Effector CD4-positive, alpha-beta T cell (primary cell): ENCODE results near the gene TCF7.

ENCODE experiments used
- DNase-seq: peaks from one replicate; pipeline ENCODE4 v3.0.0-alpha.2; 2020

The TCF7 gene

DNA sequence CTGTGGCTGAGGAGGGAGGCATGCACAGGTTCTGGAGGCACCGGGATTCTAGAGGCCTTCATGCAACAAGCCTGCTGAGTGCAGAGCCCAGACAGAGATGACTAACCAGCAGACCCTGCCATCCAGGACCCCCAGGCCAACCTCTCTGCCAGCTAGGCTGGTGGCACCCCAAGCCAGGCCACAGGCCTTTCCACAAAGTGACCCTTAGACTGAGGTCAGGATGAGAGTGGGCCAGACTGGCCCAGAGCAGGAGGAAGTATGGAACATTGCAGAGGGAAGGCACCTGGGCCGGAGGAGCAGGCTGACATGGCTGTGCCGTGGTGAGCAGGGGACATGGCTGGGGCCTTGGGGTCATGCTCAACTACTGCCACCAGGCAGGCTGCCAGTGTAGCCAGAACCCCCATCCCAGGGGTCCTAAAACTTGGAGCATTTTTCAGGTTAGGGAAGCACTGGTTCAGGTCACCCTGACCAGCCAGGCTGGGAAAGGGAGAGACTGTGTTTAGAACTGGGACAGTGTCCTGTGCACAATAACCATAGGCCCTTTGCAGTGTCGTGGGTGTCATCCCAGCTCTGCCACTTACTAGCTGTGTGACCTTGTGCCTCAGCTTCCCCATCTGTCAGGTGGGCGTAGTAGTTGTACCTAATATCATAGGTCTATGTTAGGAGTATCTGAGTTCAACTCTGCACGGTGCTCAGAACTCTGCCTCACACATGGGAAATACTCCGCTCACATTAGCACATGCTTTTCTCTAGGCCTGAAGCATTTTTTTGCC lies 17.3 kb downstream of the TCF7 start:
- no peak for DNase-seq

DNA sequence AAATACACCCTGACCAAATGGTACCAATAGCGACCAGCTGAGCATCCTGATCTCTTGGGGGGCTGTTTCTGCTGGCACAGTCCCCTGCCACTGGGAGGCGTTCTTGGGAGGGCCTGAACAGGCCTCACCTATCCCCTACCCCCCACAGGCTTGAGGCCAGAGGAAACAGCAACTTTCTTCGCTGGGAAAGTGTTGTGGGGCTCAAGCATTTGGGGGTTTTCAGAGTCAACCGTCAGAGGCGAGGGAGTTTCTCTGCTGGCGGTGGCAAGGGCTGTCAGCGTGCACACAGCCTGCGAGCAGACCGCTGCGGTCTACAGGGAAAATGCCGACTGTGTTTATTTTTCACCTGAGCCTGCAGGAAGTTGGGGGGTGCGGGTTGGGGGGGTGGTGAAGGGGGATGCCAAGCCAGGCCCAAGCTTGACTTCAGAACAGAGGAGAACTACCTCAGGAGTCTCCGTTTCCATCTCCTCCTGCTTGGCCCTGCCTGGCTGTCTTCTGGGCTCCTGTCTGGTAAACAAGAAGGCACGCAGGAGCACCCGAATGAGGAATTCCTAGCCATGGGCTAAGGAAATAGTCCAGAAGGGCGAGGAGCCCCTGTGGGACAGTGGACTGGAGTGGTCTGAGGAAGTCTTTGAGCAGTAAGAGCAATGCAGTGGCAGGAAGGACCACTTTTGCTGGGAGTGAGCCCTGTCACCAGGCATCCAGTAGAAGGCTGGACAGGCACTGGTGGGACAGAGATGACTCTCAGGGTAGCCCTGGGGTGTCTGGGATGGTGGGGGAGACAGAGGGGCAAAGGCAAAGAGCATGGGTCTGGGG lies 18.1 kb downstream of the TCF7 start:
- DNase-seq, result peak; percentile 83

DNA sequence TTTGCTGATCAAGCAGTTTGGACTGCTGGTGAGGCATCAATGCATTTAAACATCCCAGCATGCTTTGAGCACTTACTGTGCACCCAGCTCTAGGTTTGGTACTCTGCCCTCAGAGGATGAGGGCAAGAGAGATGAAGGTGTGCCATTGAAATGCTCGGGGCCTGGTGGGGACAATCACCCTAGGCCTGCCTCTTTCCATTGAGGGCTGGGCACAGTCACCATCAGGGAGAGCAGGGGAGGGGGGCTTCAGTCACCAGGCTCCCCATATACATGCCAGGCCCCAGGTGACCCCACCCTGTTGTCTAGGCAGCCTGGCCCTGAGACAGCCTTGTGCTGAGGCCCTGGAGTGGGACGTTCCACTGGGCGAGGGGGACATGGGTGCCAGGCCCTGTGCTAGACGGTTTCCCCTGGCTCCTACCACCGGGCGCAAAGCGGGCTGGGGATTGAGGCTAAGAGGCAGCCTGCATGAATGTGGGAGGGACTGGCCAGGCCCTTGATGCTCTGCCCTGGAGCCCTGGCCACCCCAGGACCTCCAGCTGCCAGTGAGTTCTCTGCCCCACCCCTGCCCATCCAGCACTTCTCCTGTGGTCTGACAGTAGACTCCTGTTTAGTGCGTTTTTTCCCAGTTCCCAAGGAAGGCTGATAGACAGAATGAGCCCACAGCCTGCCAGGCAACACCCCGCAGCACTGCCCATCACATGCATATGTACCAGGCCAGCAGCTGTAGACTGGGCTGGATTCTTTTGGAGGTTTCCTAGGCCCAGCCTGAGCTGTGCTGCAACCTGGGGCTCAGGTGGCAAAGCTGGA lies 18.9 kb downstream of the TCF7 start:
- DNase-seq, result peak; percentile 7

DNA sequence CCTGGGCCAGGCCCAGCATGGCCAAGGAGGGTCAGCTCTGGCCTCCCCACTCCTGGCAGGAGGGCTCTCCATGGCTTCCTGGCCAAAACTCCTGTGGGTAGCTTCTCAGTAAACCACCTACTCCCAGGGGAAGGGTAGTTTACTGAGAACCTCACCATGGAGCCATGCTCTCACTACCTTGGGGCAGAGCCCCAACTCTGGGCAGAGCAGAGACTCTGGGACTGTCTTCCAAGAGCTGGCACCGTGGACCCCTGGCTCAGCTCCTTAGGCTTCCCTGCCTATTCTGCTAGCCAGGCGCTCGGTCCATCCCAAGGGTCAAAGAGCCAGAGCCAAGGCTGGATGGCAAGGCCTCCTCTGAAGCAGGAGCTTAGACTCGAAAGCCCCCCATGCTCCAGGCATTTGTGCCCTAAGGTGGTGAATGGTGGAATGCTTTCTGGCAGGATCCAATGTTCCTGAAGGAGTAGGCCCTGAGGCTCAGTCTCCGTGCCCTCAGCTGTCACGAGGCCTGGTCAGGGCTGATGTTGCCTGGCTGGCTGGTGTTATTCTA lies 19.6 kb downstream of the TCF7 start:
- peak; percentile 1 for DNase-seq

- peak; percentile 1 for DNase-seq
Observed at GRCh38 chr5:134135091-134135655, 20.7 kb downstream of the TCF7 start.

DNA sequence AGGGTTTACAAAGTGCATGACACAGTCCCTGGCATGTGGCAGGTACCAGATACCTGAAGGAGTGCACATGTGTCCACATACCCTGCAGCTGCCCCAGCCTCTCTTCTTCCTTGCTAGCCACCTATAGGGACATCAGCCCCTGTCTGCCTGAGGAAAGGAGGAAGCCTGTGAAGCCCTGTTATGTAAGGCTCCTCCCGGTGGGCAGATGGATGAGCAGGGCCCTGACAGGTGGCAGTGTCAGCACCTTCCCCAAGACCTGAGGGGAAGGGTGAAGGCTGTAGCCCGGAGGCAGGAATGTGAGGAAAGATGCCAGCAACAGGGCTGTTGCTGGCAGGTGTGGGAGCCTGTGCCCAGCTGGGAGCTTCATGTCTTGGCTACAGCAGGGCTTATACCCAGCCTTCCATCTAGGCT lies 21.7 kb downstream of the TCF7 start:
- DNase-seq, result peak; percentile 2

DNA sequence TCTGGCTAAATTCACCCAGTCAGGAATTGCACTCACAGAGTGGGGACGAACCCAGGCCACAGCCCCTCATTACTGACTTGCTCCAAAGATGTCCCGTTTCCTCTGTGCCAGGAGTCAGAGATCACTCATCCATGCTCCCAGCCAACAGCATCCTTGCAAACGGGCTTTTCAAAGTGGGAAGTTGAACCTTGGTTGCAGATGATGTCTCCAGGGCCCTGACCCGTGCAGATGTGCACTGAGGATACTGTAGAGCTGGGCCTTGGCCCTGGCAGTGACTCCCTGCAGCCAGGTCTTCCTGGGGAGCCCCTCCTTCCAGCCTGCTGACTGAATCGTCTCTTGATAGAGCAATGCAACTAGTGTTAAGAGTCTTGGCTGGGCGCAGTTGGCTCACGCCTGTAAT lies 22.3 kb downstream of the TCF7 start:
- DNase-seq, result peak; percentile 2

GRCh38 chr5:134138416-134139376 lies 24.2 kb downstream of the TCF7 start:
- peak; percentile 27 for DNase-seq

DNA sequence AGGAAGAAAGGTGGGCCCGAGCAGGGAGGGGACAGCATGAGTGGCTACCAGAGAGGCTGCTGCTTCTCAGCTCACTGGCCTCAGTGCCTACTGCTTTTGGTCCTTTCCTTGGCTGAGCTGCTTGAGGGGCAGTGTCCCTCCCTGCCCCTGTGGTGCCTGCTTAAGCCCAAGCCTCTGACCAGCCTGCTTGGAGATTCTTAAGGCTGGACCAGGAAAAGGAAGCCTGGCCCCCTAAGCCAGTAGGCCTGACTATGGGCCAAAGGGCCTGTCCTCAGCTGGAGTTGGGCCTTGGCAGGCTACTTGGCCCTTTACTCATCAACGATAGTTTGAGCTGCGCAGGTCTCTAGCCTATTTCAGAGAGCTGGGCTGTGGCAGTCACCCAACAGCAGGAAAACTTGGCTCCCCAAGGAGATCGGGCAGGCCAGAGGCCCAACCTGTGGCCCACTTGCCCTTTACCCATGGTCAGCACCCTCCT lies 24.9 kb downstream of the TCF7 start:
- DNase-seq, result no peak

GRCh38 chr5:134139891-134140469 lies 25.5 kb downstream of the TCF7 start:
- DNase-seq, result no peak

- DNase-seq, result peak; percentile 57
Observed at GRCh38 chr5:134140530-134141201, 26.2 kb downstream of the TCF7 start.

DNA sequence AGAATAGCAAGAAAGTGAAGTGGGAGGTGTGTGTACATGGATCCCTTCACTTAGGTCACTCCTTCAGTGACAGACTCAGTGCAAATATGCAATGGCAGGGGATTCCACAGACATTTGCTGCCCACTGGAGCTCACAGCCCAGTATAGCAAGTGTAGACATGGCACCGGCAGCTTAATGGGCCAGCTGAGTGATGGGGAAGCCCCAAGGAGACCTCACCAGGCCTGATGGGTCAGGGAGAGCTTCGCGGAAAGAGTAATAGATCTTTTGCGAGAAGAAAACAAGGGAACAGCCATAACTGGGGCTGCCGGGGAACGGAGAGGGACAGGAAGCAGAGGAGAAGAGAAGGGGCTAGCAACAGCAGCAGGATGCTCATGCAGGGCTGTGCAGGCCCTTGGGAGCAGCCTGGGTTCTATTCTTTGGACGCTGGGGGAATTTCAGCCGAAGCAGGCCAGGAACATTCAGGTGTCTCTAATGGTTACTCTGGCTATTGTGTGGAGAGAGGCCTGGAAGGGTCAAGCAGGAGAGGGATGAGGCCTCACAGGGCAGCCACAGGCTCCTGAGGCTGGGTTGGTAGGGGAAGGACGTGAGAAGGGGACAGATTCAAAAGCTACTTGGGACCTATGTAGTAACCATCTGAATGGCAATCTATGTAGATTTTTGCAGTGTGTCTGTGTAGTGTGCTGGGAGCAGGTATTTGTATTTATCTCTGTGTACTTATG lies 27.0 kb downstream of the TCF7 start:
- DNase-seq, result no peak

DNA sequence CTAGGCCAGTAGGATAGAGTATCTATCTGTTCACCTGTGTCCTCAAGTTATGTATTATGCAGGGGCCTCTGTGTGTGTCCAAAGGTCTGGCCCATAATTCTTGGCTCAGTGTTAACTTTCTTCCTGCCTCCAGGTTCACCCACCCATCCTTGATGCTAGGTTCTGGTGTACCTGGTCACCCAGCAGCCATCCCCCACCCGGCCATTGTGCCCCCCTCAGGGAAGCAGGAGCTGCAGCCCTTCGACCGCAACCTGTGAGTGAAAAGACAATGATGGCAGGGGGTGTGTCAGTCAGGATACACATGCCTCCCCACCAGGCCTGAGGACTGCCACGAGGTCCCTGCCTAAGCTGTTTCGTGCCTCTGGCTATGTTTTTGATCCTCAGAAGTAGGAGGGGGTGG lies 27.6 kb downstream of the TCF7 start:
- no peak for DNase-seq

- no peak for DNase-seq
Observed at GRCh38 chr5:134142806-134143205, 28.3 kb downstream of the TCF7 start.

DNA sequence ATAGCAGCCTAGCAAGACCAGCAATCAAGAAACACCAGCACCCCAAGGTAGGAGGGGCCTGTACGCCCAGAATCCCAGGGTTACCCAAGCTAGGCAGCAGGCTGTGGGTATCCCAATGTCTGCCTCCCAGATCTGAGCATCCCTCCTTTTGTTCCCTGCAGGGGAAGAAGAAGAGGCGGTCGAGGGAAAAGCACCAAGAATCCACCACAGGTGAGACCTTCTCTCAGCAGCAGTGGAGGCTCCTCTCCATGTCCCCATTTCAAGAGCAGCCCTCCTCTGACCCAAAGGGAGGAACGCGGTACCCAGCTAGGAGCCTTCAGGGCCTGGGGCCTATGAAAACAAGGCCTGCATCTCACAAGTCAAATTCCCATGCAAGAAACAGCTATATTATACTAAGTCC lies 28.9 kb downstream of the TCF7 start:
- DNase-seq, result no peak

GRCh38 chr5:134143944-134144941 lies 29.8 kb downstream of the TCF7 start:
- no peak for DNase-seq

DNA sequence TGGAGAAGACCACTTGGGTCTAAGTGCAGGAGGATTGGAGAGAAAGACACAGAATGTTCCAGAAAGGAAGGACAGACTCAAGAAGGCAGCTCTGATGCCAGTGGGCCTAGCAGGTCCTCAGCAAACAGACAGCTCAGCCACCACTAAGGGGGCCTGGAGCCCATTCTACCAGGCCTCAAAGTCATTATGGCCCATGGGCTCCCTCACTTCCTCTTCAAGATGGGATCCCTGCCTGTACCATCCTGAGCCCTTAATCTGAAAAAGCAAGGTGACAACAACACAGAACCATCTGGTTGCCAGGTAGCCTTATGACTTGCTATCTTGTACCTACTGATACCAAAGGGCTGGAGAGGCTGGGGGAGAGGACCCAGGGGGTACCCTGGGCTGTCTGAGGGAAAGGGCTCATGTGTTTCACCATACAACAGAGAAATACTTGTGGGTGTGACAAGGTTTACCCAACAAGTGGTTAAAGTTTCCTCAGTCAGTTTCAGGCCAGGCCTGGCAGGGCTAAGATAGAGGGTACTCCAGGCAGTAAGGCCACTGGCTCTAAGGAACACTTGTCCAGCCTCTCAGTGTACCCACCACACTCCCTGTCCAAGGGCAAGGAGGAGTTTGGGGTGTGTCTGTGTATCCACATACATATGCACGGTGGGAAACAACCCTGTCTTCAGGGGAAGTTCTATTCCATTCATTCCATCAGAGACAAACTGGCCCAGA lies 30.7 kb downstream of the TCF7 start:
- no peak for DNase-seq
